NB4 (cell line): ENCODE data around the gene SOX6.

ENCODE experiments used
- CTCF ChIP-seq: IDR thresholded peaks from one replicate; pipeline ENCODE4 v1.5.1; 2012; ENCODE audit warnings: low read depth, low read length
- MAX ChIP-seq: IDR thresholded peaks from 2 replicates; pipeline ENCODE4 v1.6.1; 2011; ENCODE audit warnings: low read depth, low read length
- MYC ChIP-seq: IDR thresholded peaks from 2 replicates; pipeline ENCODE4 v1.6.1; 2011; ENCODE audit warnings: low read depth, low read length

GRCh38 chr11:16047073-16047472 lies 309.3 kb downstream of the SOX6 start:
- TF ChIP-seq CTCF (no peak), MYC (no peak), MAX (no peak)
